Activated CD4-positive, alpha-beta memory T cell treated with anti-CD3 and anti-CD28 coated beads, Interleukin-2, amount 10 ng/mL, durations not matched to agents 7 days and 5 days (primary cell): ENCODE data around the gene LOXL3. TPM values are rescaled to one million over a fixed set of nuclear protein-coding genes. Genes with fewer than 3 reads are reported as not detected.
"Not testable (repeated sequence)": the region's sequence is repeated elsewhere in the genome, so short reads cannot be mapped to it uniquely, and the experiment has no call there.

Experiments used
- CTCF ChIA-PET: fragments of 350-600 bp; sonication (Branson Sonifier 250); formaldehyde crosslinking; loops from one replicate; lab custom pipeline; 2021; ENCODE audit warnings: antibody characterized with exemption, inconsistent platforms; lab: Charles Lee
- POLR2A ChIA-PET: fragments of 350-600 bp; sonication (Branson Sonifier 250); formaldehyde crosslinking; loops from one replicate; lab custom pipeline; 2021; ENCODE audit warnings: antibody characterized with exemption; lab: Charles Lee
- DNase-seq: peaks from one replicate; pipeline ENCODE4 v3.0.0-alpha.2; 2020
- H3K27ac Mint-ChIP-seq: one replicate; pipeline ENCODE4 v1.8.0; 2021; ENCODE audit warnings: mild to moderate bottlenecking, mixed read lengths
- H3K27me3 Mint-ChIP-seq: one replicate; pipeline ENCODE4 v1.8.0; 2021; ENCODE audit warnings: mixed read lengths
- H3K36me3 Mint-ChIP-seq: one replicate; pipeline ENCODE4 v1.8.0; 2021; ENCODE audit warnings: low read depth, mixed read lengths
- H3K4me1 Mint-ChIP-seq: one replicate; pipeline ENCODE4 v1.8.0; 2021; ENCODE audit warnings: mixed read lengths
- H3K4me3 Mint-ChIP-seq: one replicate; pipeline ENCODE4 v1.8.0; 2021; ENCODE audit warnings: mild to moderate bottlenecking, mixed read lengths
- H3K9me3 Mint-ChIP-seq: one replicate; pipeline ENCODE4 v1.8.0; 2021; ENCODE audit warnings: mixed read lengths
- total RNA-seq, 2 experiments: library from RNA; stranded (reverse); gene quantifications; one replicate each; pipeline ENCODE4 v1.2.3, GENCODE V29; 2021

LOXL3 gene
- total RNA-seq, 2 experiments from 2014 or later, result 0.60 to 0.70 TPM

GRCh38 chr2:74486141-74486540 lies 67.6 kb downstream of the LOXL3 start:
- Mint-ChIP-seq H3K27me3 (no peaks in the 10 kb centered on the region), H3K36me3 (peaks cover 32% of the 10 kb centered on the region), H3K27ac (no peak overlapping the region), H3K4me1 (peaks cover 28% of the 10 kb centered on the region), H3K4me3 (no peak overlapping the region), H3K9me3 (no peaks in the 10 kb centered on the region)
- POLR2A ChIA-PET, result no interaction called here
- CTCF ChIA-PET, result interaction anchor here (2.3 to 8.2 kb wide), 3 partner anchors 44 to 102 kb away, joined by 10 to 107 read pairs (median 90); partner anchors contain the start of genes AUP1 and HTRA2
- DNase-seq, result no peak

GRCh38 chr2:74483675-74484164 lies 70.0 kb downstream of the LOXL3 start:
- H3K27me3 Mint-ChIP-seq, H3K9me3 Mint-ChIP-seq, DNase-seq: not testable (repeated sequence)
- H3K4me3 Mint-ChIP-seq, result peak overlapping the region; percentile 99
- peaks cover 38% of the 10 kb centered on the region for H3K36me3 Mint-ChIP-seq
- H3K4me1 Mint-ChIP-seq, result peaks cover 48% of the 10 kb centered on the region
- ChIA-PET POLR2A (interaction anchor here (1.0 to 4.7 kb wide), 17 partner anchors 9 to 305 kb away, joined by 3 to 103 read pairs (median 16); partner anchors contain the start of genes AUP1, HTRA2, INO80B and LBX2), CTCF (interaction anchor here (1.2 to 8.2 kb wide), 14 partner anchors 9 to 104 kb away, joined by 3 to 107 read pairs (median 10); partner anchors contain the start of genes AUP1, DQX1, HTRA2 and INO80B)
- peak overlapping the region; percentile 98 for H3K27ac Mint-ChIP-seq

DNA sequence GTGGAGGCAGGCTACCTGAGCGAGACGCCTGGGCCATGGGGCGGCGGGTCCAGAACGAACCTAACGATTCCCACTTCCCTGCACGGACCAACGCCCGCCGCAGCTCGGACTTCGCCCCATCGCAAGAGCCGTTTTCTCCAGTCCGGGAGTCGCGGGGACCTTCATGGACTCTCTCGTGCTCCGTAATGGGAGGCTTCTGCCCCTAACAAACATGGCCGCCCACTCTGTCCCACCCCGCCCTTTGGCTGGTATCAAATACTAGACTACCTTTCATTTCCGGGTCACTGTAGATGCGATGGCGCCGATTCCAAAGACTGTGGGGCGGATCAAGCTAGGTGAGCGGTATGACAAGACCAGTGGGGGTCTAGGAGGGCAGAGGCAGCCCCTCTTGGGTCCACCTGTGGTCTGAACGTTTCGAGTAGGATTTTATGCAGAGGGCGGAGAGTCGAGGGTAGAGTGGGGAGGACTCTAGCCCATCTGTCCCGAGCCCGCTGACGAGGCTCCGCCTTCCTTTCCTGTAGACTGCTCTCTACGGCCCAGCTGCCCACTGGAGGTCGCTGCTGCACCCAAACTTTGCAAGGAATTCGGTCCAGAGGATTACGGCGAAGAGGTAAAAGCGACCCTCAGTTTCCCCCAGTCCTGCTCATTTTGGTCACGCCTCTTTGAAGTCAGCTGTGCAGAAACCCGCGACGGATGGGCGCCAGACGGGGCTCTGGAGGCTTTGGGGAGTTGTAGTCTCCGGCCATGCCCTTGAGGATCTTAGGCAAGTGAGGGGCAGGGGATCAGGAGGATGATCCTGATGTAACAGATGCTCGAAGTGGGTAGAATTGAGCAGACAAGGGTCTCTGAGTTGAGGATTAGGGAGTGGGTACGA lies 70.7 kb downstream of the LOXL3 start, which contains the start of the genes CCDC142 and TTC31:
Gene CCDC142, minus strand, starts transcription at position 198 of the 874 bp plus-strand sequence. Its CDS starts 161 bp downstream, at position 37.
Gene TTC31, plus strand, starts transcription at position 281 of the 874 bp plus-strand sequence. Its CDS starts 15 bp downstream, at position 296.
- no peaks in the 10 kb centered on the region for H3K9me3 Mint-ChIP-seq
- peak within 1 kb of the TSS; percentile 99 for H3K4me3 Mint-ChIP-seq
- H3K27ac Mint-ChIP-seq, result peak within 1 kb of the TSS; percentile 98
- ChIA-PET POLR2A (interaction anchor here (0.6 to 4.7 kb wide), 24 partner anchors 10 to 361 kb away, joined by 3 to 103 read pairs (median 10); partner anchors contain the start of genes AUP1, DOK1, HTRA2 and INO80B), CTCF (interaction anchor here (0.6 to 8.2 kb wide), 23 partner anchors 8 to 475 kb away, joined by 3 to 107 read pairs (median 7); partner anchors contain the start of genes AUP1, C2orf81, DQX1 and HTRA2)
- peaks cover 38% of the 10 kb centered on the region for H3K36me3 Mint-ChIP-seq
- H3K4me1 Mint-ChIP-seq, result peaks cover 48% of the 10 kb centered on the region
- DNase-seq, result peak; percentile 94
- H3K27me3 Mint-ChIP-seq, result no peaks in the 10 kb centered on the region

Other genes with a start within 250 kb of the LOXL3 start
- gene SLC4A5, start 210.5 kb downstream of the LOXL3 start, total RNA-seq, result 1 to 10 TPM; 2.5 to 3.4 TPM
- gene DCTN1, start 173.6 kb downstream of the LOXL3 start, total RNA-seq, result 10 to 100 TPM; 88.9 to 99.7 TPM
- gene C2orf81, start 132.3 kb downstream of the LOXL3 start, total RNA-seq, result 1 to 10 TPM; 1.2 to 1.6 TPM
- 100 to 1,000 TPM; 102 to 105 TPM for gene WDR54, start 132.2 kb downstream of the LOXL3 start, total RNA-seq
- gene RTKN, start 112.0 kb downstream of the LOXL3 start, total RNA-seq, result 1 to 10 TPM; 1.1 TPM
- gene INO80B, start 98.9 kb downstream of the LOXL3 start, total RNA-seq, result 10 to 100 TPM; 39.8 to 40.3 TPM
- 10 to 100 TPM; 58.3 to 60.4 TPM for gene WBP1, start 95.5 kb downstream of the LOXL3 start, total RNA-seq
- 10 to 100 TPM; 70.3 to 73.1 TPM for gene MOGS, start 88.6 kb downstream of the LOXL3 start, total RNA-seq
- 100 to 1,000 TPM; 115 to 126 TPM for gene MRPL53, start 81.3 kb downstream of the LOXL3 start, total RNA-seq
- 10 to 100 TPM; 20.9 to 25.0 TPM for gene CCDC142, start 70.9 kb downstream of the LOXL3 start, total RNA-seq
- 10 to 100 TPM; 42.3 to 42.9 TPM for gene TTC31, start 70.9 kb downstream of the LOXL3 start, total RNA-seq
- 1 to 10 TPM; 1.2 to 1.8 TPM for gene LBX2, start 54.3 kb downstream of the LOXL3 start, total RNA-seq
- 10 to 100 TPM; 23.0 to 31.4 TPM for gene PCGF1, start 46.2 kb downstream of the LOXL3 start, total RNA-seq
- 1 to 10 TPM; 2.6 to 3.3 TPM for gene TLX2, start 39.5 kb downstream of the LOXL3 start, total RNA-seq
- under 1 TPM; 0.33 to 0.45 TPM for gene DQX1, start 27.7 kb downstream of the LOXL3 start, total RNA-seq
- 100 to 1,000 TPM; 118 to 119 TPM for gene AUP1, start 24.2 kb downstream of the LOXL3 start, total RNA-seq
- gene HTRA2, start 24.0 kb downstream of the LOXL3 start, total RNA-seq, result 10 to 100 TPM; 49.2 to 51.1 TPM
- 10 to 100 TPM; 45.2 to 46.8 TPM for gene DOK1, start 778 bp upstream of the LOXL3 start, total RNA-seq
- not detected for gene M1AP, start 94.4 kb upstream of the LOXL3 start, total RNA-seq
- 1 to 10 TPM; 6.6 to 8.2 TPM for gene SEMA4F, start 100.3 kb upstream of the LOXL3 start, total RNA-seq